ENCODE measurements around the gene POLE4. TPM values are rescaled to one million over a fixed set of nuclear protein-coding genes. Genes with fewer than 3 reads are reported as not detected.

POLE4 gene
- total and polyA plus RNA-seq, 4 donors, result 6.5 to 115 (median 23.9) TPM

DNA sequence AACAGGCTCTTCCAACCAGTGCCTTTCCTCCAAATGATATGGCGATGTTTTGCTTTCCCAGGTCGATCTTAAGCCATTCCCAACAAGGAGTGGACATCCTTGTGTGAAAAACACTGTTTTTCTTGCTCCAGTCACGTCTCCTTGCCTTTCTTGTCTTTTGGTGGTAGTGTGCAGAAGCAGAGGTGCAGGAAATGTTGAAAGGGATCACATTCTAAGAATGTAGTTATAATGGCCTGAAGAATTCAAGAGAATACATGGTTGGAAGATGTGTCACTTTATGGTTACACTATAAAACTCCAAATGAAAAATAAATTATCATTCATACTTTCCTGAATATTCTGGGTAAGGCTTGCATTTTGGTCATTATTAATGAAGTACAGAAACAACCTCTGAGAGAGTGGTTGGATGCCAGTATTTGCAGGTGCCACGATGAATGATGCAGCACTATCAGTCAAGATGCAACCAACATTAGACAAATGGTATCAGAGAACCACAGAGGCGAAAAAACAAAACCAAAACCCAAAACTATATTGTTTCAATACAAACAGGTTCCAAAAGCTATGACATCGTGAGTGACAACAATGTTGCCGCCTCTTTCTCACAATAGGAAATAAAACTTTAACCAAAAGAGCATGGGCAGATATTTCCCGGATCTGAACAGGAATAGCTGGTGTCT, 27.5 kb upstream of the POLE4 start:
- Histone ChIP-seq H3K4me3 (ENCODE audit: low read depth in 1 of 3, low read length in 3 of 3) (no peak overlapping the region), H3K27me3 (ENCODE audit: control insufficient read depth in 4 of 4, insufficient read depth in 4 of 4, low read length in 3 of 4) (no peaks in the 10 kb centered on the region), H3K9ac (ENCODE audit: low read depth in 1 of 2, low read length in 2 of 2) (no peak overlapping the region), H3K27ac (ENCODE audit: low read depth in 1 of 2, low read length in 2 of 2) (no peak overlapping the region), H3K9me3 (ENCODE audit: control insufficient read depth in 4 of 4, low read length in 3 of 4) (peaks cover 0 to 3% (median 0%) of the 10 kb centered on the region in 4 donors), H3K36me3 (ENCODE audit: control insufficient read depth in 4 of 4, insufficient read depth in 3 of 4, low read depth in 1 of 4, low read length in 3 of 4) (no peaks in the 10 kb centered on the region), H3K4me1 (ENCODE audit: control insufficient read depth in 4 of 4, insufficient read depth in 4 of 4, low read length in 3 of 4) (no peaks in the 10 kb centered on the region)
- no peak for DNase-seq (ENCODE audit: low spot score)
- 88% methylated on average over 8 of the region's 8 CpGs for WGBS
- TF ChIP-seq CTCF (IDR thresholded peaks at IDR 0.05; ENCODE audit: low read depth, low read length, missing input control) (no peak), SP1 (IDR thresholded peaks at IDR 0.05) (no peak), REST (IDR thresholded peaks at IDR 0.05) (no peak), EGR1 (IDR thresholded peaks at IDR 0.05; ENCODE audit: low read depth in 2 of 2) (no peak), NR2F2 (IDR thresholded peaks at IDR 0.05) (no peak), HNF4A (conservative IDR thresholded peaks at IDR 0.05) (no peak), FOXA1 (IDR thresholded peaks at IDR 0.05) (no peak), TAF1 (conservative IDR thresholded peaks at IDR 0.05) (no peak), YY1 (IDR thresholded peaks at IDR 0.05) (no peak), JUND (IDR thresholded peaks at IDR 0.05) (no peak), GABPA (IDR thresholded peaks at IDR 0.05 in 1 of 2, conservative IDR thresholded peaks at IDR 0.05 in 1 of 2) (no peak), RXRA (IDR thresholded peaks at IDR 0.05) (no peak), RAD21 (IDR thresholded peaks at IDR 0.05) (no peak)
- TF ChIP-seq, protein P1, sequence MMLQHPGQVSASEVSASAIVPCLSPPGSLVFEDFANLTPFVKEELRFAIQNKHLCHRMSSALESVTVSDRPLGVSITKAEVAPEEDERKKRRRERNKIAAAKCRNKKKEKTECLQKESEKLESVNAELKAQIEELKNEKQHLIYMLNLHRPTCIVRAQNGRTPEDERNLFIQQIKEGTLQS (IDR thresholded peaks at IDR 0.05), result no peak
- TF ChIP-seq, protein P2, sequence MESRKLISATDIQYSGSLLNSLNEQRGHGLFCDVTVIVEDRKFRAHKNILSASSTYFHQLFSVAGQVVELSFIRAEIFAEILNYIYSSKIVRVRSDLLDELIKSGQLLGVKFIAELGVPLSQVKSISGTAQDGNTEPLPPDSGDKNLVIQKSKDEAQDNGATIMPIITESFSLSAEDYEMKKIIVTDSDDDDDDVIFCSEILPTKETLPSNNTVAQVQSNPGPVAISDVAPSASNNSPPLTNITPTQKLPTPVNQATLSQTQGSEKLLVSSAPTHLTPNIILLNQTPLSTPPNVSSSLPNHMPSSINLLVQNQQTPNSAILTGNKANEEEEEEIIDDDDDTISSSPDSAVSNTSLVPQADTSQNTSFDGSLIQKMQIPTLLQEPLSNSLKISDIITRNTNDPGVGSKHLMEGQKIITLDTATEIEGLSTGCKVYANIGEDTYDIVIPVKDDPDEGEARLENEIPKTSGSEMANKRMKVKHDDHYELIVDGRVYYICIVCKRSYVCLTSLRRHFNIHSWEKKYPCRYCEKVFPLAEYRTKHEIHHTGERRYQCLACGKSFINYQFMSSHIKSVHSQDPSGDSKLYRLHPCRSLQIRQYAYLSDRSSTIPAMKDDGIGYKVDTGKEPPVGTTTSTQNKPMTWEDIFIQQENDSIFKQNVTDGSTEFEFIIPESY (IDR thresholded peaks at IDR 0.05), result no peak

DNA sequence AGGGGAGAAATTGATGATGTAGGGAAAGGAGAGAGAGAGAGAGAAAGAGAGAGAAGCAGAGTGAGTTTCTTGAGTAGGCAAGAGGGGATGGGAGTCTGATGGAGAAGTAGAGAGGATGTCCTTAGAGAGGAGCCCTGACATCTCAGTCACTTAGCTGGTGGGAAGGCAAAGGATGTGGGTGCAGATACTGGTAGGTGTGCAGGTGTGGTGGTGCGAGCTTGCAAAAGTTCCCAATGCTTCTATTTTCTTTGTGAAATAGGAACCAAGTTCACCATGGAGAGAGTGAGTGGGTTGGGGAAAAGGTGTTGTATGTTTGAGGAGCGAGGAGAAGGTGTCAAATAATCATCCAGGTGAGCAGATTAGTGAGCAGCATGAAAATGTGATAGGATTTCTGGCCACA, 26.5 kb upstream of the POLE4 start:
- WGBS, result 81% methylated on average over 2 of the region's 2 CpGs
- Histone ChIP-seq H3K36me3 (ENCODE audit: control insufficient read depth in 4 of 4, insufficient read depth in 3 of 4, low read depth in 1 of 4, low read length in 3 of 4) (no peaks in the 10 kb centered on the region), H3K27me3 (ENCODE audit: control insufficient read depth in 4 of 4, insufficient read depth in 4 of 4, low read length in 3 of 4) (no peaks in the 10 kb centered on the region), H3K4me3 (ENCODE audit: low read depth in 1 of 3, low read length in 3 of 3) (no peak overlapping the region), H3K4me1 (ENCODE audit: control insufficient read depth in 4 of 4, insufficient read depth in 4 of 4, low read length in 3 of 4) (no peaks in the 10 kb centered on the region), H3K9me3 (ENCODE audit: control insufficient read depth in 4 of 4, low read length in 3 of 4) (peaks cover 0 to 3% (median 0%) of the 10 kb centered on the region in 4 donors), H3K9ac (ENCODE audit: low read depth in 1 of 2, low read length in 2 of 2) (no peak overlapping the region), H3K27ac (ENCODE audit: low read depth in 1 of 2, low read length in 2 of 2) (no peak overlapping the region)
- no peak for DNase-seq (ENCODE audit: low spot score)
- TF ChIP-seq, protein P1 (IDR thresholded peaks at IDR 0.05), result no peak
- TF ChIP-seq FOXA2 (IDR thresholded peaks at IDR 0.05) (no peak), CTCF (IDR thresholded peaks at IDR 0.05; ENCODE audit: low read depth, low read length, missing input control) (no peak), RXRA (IDR thresholded peaks at IDR 0.05) (no peak), EGR1 (IDR thresholded peaks at IDR 0.05; ENCODE audit: low read depth in 2 of 2) (no peak), TAF1 (conservative IDR thresholded peaks at IDR 0.05) (no peak), GABPA (IDR thresholded peaks at IDR 0.05 in 1 of 2, conservative IDR thresholded peaks at IDR 0.05 in 1 of 2) (no peak), HNF4A (conservative IDR thresholded peaks at IDR 0.05) (no peak), NR2F2 (IDR thresholded peaks at IDR 0.05) (no peak)
- TF ChIP-seq, protein P2 (IDR thresholded peaks at IDR 0.05), result no peak

Measured in liver (tissue), 9 donors.